ENCODE results near the gene C4BPA.

The C4BPA gene

DNA sequence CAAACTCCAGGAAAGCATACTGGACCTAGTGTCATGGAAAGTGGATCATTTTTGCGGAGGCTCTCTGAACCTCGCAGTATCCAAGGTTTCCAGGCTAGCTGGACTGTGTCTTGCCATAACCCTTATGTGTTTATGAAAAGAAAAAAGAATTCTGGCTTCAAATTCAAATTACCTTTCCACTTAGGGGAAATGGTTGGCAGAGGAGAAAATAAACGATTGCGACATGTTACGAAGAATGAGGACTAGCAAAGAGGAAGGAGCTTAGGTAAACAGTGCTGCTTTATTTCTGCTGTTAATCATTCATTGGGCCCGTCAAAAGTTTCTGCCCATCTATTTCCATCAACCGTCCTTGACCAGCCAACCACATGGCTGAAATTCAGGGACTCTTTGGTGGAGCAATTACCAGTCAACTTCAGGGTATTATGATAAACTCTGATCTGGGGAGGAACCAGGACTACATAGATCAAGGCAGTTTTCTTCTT is at the start of gene C4BPA:
Gene C4BPA (plus strand): TSS at position 342 of the 482 bp plus-strand sequence. CDS start 8,793 bp downstream, outside the sequence.
- DNase-seq (ENCODE audit: low read depth in 2 of 2): no peak

DNA sequence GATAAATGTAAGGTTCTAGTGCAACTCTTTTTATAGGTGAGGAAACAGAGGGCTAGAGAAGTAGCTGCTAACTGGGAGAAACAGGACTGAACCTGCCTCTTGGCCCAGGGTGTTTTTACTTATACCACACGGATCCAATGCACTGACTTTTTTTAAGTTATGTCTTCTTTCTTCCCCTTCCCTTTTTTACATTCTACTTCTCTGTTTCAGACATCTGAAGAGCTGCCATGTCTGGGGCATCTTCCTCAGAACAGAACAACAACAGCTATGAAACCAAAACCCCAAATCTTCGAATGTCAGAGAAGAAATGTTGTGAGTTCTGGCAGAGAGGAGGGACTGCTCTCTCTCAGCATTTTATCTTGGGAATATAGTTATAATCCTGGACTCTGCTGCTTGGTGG is 49.5 kb upstream of the C4BPA start:
- DNase-seq (ENCODE audit: low read depth in 2 of 2): no peak

DNA sequence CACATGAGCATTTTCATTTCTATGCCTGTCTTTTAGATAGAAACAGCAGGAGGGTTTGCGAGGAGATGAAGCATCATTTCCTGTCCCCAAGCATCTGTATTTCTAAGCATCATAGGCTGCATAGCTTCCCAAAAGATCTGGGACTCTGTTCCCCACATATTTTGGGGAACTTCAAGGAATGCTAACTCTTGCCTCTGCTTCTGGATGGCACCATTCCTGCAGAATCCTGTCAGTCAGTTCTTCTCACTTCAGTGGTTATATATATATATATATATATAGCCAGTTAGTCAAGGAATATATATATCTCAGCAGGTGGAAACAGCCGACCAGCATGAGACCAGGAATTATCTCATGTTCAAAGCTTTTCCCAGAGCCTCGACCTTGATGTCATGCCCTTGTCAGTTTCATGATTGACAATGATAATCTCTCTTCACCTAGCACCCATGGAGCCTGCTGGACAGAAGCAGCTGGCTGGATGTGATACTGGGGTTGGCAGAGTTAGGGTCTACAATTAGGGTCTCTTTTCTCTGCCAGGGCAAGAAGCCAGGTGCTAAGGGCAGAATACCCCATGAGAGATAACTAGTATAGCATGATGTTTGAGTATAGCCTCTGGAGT is 48.5 kb upstream of the C4BPA start:
- DNase-seq (ENCODE audit: low read depth in 2 of 2): no peak

DNA sequence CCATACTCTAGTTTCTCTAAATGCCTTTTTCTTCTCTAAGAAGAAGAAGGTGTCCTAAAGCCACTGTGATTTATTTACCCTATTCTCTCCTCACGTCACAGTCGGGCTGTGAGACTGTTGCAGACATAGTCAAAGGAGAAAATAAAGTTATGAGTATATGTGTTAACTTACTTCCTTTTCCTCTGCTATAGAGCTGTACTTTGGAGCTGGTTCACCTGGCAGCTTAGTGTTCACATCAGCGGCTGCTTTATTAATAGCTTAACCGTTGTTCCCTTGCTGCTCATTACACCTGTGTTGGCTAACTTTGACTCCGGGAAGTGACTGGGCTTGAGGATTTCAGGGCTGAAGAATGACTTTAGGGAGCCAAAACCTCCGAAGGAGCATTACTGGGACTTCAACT is 47.4 kb upstream of the C4BPA start:
- no peak for DNase-seq (ENCODE audit: low read depth in 2 of 2)

DNA sequence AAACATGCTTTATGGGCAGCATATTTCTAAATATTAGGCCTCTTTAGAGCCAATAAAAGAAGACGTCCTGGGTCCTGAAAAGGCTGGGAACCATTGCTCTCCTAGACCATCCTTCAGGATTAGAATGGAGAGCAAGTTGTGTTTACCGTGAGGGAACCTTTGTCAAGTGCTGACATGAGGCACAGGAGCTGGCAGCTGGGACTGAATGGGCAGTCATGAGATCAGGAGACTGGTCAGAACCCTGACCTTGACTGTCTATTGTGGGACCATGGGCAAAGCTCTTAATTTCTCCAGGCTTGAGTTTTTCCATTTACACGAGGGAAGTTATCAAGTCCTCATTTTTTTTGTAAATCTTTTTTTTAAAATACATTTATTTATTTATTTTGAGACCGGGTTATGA is 45.8 kb upstream of the C4BPA start:
- no peak for DNase-seq (ENCODE audit: low read depth in 2 of 2)

DNA sequence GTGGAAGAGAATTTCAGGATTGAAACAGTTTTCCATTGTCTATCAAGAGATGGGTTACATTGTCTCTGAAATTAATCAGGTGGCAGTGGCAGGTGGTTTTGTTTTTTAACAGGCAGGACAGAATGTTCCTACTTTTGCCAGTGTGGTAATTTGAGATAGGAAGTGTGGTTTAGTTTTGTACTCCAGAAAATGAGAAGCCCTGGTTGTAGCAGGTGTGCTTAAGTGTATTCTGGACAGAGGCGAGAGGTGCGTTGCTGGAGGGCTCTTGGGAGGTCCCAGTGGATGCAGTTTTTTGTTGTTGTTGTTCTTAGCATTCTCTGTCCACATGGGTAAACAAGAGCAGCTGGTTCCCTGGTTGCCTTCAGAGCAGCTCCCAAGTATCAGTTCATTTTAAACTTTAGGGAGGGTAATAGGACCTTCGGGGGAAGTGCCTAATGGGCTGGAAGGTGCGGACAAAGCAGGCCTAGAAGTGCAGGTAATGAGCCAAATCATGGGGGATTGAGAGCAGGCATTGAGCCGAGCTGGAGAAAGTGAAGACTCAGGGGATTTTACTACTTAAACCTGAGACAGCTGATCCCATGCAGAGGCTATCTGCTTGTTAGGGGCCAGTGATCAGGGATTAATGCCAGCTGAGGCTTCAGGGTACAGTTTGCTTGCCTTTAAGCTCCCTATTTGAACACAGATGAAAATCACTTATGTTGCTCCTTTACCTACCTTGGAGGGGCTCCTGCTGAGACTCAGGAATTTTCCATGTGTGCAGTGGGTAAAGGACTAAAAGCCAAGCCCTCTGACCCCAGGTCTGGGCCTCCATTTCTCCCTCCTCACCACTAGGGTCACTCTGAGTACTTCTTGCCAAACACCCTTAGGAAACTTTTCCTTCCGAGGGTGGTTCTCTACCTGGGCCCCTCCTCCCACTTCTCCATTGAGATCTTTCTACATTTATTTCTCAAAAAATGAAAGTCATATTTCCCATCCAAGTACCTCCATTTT is 44.9 kb upstream of the C4BPA start:
- no peak for DNase-seq (ENCODE audit: low read depth in 2 of 2)

DNA sequence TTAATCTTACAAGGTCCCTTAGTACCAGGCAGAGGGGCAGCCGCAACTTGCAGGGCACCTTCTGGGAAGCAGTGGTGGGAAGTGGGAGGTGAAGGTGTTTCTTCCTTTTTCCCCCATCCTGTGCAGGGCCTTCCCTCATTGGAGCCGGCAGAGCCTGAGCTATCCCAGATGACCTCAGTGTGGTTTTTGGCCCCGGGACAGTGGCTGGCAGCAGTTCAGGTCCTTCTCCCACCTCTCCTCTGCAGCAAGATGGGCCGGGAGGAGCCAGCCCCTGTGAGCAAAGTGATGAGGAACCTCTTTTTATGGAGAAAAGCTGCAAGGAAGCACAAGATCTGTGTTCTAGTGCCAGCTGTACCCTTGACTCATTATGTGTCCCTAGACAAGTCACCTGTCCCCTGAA is 44.2 kb upstream of the C4BPA start:
- DNase-seq (ENCODE audit: low read depth in 2 of 2): no peak

DNA sequence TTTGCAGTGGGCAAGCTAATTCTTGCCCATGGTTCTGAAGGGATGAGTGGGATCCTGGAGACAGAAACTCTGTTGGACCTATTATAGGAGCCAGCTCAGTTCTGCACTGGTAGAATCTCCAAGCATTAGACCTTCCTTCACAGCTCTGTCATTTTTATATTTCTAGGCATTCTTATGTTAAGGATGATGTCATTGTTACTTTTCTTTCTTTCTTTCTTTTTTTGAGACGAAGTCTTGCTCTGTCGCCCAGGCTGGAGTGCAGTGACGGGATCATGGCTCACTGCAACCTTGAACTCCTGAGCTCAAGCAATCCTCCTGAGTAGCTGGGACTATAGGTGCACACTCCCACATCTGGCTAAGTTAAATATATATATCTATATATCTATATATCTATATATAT is 43.4 kb upstream of the C4BPA start:
- DNase-seq (ENCODE audit: low read depth in 2 of 2): no peak

DNA sequence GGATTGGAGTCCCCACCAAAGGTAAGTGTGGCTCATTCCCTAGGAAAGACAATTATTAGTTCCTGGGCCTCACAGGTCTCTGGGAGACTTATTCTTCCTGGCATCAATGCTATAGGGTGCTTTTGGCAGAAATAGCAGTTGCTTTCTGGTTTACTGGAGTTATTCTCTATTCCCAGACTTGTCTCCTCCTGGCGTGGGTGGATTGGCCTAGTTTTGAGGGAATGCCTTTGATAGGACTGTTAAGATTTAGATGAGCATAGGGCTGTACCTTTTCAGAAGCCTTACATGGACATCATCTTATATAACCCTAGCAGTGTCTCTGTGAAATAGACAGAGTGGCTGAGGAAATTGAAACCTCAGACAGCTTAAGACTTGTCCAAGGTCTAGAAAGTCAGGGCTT is 42.0 kb upstream of the C4BPA start:
- DNase-seq (ENCODE audit: low read depth in 2 of 2): no peak

DNA sequence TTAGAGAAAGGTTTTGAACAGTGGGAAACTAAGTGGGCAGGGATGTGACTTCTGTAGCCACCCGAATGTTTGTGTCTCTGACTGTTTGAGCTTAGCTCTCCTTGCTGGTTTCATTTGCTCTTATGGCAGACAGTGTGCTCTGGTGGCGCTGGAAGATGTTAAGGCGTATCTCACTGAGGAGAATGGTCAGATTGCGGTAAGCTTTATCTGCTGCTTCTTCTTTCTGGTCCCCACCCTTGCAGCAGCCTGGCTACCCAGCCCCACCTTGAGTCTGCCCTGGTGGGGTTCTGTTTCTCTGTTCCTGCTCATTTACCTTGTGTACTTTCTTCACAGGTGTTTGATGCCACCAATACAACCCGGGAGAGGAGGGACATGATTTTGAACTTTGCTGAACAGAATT is 41.0 kb upstream of the C4BPA start:
- no peak for DNase-seq (ENCODE audit: low read depth in 2 of 2)

DNA sequence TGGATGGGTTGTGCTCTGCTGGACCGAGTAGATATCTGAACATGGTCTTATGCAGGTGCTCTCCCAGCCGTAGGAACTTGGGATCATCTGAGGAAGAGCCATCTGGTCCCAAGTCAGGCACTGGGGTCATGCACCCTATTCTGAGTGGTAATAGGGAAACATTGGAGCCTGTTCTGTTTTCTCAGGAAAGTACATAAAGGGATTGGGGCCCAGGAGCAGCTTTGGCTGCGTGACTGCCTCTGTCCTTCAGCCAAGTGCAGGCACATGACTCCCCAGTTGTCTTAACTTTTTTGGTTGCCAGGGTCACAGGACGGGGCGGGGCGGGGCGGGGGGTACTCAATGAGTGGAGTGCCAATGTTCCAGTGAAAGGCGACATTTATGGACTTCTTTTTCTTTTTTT is 39.5 kb upstream of the C4BPA start:
- DNase-seq (ENCODE audit: low read depth in 2 of 2): no peak

DNA sequence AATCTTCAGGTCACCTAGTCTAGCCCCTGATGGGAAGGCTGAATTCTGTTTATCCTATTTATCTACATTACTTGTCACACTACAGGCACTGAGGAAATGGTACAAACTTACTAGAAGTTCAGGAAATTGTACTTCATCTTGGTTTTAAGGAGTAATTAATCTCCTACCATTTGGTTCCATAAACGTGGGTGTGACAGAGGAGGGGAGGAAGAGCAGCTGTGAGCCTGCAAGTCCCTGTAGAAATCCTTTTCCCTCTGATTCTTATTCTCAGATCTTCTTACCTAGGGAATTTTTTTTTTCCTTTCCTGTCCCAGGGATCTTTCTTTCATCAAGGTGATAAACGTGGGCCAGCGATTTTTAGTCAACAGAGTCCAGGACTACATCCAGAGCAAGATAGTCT is 36.8 kb upstream of the C4BPA start:
- DNase-seq (ENCODE audit: low read depth in 2 of 2): no peak

DNA sequence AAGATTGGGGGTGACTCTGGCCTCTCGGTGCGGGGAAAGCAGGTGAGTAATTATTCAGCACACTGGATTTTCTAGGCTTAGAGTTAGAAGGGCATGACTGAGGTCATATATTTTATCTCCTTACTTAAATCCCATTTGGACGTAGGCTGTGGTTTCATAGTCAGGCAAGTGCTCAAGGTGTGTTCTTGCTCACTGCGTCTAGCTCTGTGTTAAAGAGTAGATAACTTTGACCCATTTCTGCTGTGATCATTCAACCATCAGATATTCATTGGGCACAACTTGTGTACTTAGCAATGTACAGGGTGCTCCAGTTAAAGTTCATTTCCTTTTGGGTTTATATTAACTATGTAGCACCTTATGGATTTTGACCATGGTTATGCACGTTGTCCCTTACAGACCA is 36.4 kb upstream of the C4BPA start:
- DNase-seq (ENCODE audit: low read depth in 2 of 2): no peak

DNA sequence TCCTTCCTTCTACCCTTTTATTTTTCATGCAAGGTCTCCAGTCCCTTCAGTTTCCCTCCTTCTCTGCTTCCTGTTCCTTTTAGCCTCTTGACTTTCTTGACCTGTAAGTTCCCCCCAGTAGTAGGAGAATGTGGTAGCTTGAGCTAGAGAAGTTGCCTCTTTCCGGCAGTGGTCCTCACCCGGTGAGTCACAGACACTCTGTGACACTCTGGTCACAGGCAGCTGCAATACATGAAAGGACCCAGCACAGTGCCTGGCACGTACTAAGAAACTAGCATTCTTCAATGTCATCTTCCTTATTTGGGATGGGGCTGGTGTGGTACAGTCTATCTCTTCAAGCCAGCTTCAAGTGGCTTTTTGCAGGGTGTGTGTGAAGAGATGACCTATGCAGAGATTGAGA is 35.0 kb upstream of the C4BPA start:
- no peak for DNase-seq (ENCODE audit: low read depth in 2 of 2)

DNA sequence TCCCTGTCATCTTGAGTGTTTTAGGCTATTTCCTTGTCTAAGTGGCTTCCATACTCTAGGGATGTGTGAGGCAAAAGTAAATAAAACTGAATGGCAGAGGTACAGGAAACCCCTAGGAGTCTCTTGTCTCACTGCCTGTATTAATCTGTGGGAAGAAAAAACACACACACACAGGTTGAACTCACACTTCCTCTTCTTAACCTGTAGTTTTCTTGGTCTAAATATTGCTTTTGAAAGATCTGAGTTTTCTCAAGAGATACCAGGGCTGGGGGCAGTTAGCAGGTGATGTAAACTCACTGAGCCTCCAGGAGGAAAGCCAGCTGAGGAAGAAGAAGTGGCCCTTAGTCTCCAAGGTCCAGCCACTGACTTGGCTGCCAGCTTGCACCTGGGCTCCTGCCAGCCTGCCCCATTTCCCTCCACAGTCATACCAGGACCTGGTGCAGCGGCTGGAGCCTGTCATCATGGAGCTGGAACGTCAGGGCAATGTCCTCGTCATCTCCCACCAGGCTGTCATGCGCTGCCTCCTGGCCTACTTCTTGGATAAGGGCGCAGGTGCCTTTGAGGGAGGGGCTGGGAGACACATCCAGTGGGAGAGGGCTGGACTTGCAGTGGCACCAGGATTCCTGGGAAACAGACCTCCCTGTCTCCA is 34.1 kb upstream of the C4BPA start:
- DNase-seq (ENCODE audit: low read depth in 2 of 2): no peak

DNA sequence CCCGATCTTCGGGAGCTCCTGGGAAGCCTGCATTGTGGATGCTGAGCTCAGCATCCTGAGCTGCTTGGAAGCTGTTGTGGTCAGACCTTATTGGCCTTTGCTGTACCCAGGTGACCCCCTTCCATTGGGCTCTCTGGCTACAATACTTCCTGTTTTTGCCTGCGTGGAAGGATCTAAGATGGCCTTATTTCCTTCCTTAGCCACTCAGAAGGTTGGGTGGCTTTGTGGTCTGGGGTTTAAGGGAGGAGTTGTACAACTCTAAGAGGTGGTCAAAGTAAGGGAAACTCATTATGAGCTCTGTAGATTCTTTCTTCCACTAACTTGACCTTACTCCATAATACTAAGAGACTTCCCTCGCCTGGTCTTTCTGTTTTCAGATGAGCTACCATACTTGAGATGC is 33.2 kb upstream of the C4BPA start:
- no peak for DNase-seq (ENCODE audit: low read depth in 2 of 2)

DNA sequence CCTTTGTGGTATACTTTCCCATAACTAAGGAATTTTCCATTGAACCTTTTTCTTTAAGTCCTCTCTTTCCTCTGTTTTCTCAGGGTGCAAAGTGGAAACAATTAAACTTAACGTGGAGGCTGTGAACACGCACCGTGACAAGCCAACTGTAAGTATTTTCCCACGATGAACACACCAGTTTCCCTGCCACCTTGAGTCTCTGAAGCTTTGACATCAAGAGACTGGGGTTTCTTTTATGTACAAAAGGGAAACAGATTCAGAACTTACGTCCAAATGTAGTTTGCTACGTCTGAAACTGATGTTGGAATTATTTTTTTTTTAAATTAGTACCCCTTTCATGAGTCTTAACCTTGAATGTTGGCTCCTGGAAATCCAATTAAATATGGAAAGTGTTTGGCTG is 32.6 kb upstream of the C4BPA start:
- DNase-seq (ENCODE audit: low read depth in 2 of 2): no peak

DNA sequence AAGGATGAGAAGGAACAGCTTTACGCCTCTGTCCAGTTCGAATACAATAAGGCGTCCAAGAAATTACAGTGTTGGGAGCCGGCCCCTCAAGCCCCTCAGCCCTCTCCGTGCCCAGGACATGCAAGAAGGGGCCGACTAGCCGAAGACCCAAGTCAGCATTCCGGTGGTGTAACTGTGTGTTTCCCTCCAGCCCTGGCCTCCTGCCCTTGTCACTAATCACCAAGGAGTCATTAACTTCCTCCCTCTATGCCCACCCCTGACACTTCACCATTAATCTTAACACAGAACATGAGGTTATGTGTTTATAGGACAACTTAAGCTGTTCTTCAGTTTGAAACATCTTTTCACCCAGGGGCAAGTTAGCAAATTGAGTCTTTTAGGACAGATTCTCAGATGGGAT is 31.8 kb upstream of the C4BPA start:
- no peak for DNase-seq (ENCODE audit: low read depth in 2 of 2)

DNA sequence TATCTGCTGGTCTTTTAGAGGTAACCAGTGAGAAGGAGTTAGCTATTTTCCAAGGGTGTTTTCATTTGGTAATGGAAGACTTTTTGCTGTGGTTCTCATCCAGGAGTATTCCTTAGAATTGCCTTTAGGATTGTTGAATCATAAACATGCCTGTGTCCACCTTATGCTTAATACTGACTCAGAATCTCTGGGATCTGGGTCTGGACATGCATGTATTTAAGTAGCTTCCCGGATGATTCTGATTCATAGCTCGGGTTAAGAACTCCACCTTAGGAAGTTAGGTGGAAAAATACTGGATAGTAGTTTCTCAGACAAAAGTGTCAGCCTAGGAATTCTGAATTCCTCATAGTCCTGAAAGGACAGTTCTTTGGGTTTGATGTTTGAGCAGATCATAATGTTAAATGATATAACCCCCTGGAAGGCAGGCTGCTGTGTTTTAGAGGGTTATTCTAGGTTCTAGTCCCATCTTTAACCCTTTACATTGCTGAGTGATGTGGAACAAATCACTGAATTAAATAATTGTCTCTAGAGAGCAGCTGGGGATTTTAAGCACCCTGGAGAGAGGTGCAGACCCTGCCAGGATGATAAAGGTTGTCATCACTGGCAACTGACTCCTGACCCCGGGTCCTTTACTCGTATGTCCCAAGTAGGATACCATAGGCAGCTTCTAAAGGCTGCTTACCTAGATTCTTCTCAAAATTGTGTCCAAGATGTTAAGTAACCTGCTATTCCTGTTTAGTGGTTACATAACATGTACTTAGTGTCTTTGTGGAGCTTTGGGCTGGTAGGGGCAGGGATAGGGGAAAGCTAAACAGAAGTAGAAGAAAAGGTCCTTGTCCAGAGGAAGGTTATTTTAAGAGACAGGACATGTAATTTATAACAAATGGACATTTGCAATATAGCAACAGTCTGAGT is 29.9 kb upstream of the C4BPA start:
- no peak for DNase-seq (ENCODE audit: low read depth in 2 of 2)

DNA sequence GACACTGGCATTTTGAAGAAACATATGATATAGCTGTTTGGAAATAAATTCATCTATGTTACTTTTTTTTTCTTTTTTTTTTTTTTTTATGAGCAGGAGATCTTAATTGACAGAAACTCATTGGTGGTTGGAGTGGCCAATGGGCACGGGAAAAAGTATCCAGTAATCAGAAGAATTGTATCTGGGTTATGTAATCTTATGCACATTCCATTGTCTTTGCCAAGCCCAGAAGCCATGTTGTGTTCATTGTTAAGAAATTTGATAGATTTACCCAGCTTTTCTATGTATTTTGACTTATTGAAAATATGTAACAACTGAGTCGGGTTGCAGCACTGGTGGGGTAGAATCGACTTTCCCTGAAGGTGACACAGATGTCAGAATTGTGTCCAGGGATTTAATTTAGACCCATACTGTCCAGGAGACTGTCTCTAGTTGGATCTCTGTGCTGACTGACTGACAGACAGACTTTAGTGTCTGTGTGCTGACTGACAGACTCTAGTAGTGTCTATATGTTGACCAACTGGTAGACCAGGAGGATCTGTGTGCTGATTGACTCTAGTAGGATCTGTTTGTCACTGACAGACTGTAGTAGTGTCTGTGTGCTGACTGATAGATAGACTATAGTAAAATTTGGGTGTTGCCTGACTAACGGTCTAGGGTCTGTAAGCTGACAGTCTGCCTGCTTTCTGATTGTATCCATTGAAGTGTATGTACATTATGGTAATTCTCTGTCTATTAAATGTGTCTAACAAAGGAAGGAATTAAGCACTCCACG is 27.7 kb upstream of the C4BPA start:
- no peak for DNase-seq (ENCODE audit: low read depth in 2 of 2)

DNA sequence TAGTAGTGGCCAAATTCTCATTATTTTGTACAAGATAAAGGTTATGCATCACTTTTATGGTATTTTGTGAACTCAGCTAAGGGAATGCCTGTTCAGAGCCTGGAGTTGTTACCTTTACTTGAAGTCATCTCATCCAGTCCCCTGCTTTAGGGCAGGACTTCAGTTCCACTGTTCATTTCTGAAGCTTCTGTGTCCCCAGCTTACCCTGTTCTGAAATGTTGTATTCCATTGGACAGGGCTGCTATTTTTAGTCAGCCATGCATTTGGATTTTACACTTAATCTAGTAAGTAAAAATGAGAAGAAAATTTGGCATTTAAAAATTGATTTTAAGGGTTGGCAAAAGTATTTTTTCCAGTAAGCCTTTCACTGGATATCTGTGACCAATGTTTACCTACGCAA is 27.0 kb upstream of the C4BPA start:
- no peak for DNase-seq (ENCODE audit: low read depth in 2 of 2)
